ENCODE measurements around the gene ZNF343. TPM values are rescaled to one million over a fixed set of nuclear protein-coding genes. Genes with fewer than 3 reads are reported as not detected.

ZNF343 gene
- total and polyA plus RNA-seq, 10 of the 15 experiments (the other 5 are each of a cell fraction or from before 2014, with no cell fraction given) = 1.3 to 11.1 (median 9.0) TPM

- CTCF ChIA-PET = no interaction called here
- Histone ChIP-seq H3K9me3 (replicated peaks; ENCODE audit: control insufficient read depth, insufficient read depth, low read length) (no peaks in the 10 kb centered on the region), H2AFZ (ENCODE audit: control insufficient read depth, low read depth, low read length) (no peak overlapping the region), H3K27ac (ENCODE audit: control insufficient read depth, insufficient read depth) (no peak overlapping the region), H3K4me3 (no peak overlapping the region), H3K9ac (ENCODE audit: control insufficient read depth, insufficient read depth, low read length) (no peak overlapping the region), H4K20me1 (ENCODE audit: control insufficient read depth, insufficient read depth) (no peaks in the 10 kb centered on the region), H3K36me3 (ENCODE audit: control insufficient read depth in 2 of 2, insufficient read depth in 2 of 2, low read length in 1 of 2) (no peaks in the 10 kb centered on the region), H3K79me2 (ENCODE audit: control insufficient read depth, insufficient read depth, low read length) (no peaks in the 10 kb centered on the region), H3K4me1 (ENCODE audit: control insufficient read depth, insufficient read depth, low read length) (no peaks in the 10 kb centered on the region), H3K4me2 (ENCODE audit: control insufficient read depth, insufficient read depth) (no peak overlapping the region), H3K27me3 (replicated peaks in 1 of 2; ENCODE audit: control insufficient read depth in 2 of 2, insufficient read depth in 2 of 2, low read length in 1 of 2) (peaks cover 2 to 4% of the 10 kb centered on the region in 2 experiments; a peak in 3 of 4 replicates)
- POLR2A ChIA-PET = no interaction called here
- 41% methylated on average over 2 of the region's 2 CpGs for WGBS (ENCODE audit: insufficient coverage, insufficient replicate concordance, low lambda C conversion rate, missing lambda C conversion rate)
- in situ Hi-C loops (cut with MboI) (no loop called here), intact Hi-C loops (cut with micrococcal nuclease; ENCODE audit: unreplicated experiment) (no loop called here)
- FAIRE-seq (no peak), DNase-seq (ENCODE audit: low read depth, low spot score) (no peak), ATAC-seq (no peak)
- SMC1A ChIA-PET (ENCODE audit: uncharacterized antibody, unreplicated experiment) = no interaction called here
- RAD21 ChIA-PET (ENCODE audit: unreplicated experiment) = no interaction called here
- no TSS peak for BruUV-seq (replicated peaks)
- TF ChIP-seq, protein P1, sequence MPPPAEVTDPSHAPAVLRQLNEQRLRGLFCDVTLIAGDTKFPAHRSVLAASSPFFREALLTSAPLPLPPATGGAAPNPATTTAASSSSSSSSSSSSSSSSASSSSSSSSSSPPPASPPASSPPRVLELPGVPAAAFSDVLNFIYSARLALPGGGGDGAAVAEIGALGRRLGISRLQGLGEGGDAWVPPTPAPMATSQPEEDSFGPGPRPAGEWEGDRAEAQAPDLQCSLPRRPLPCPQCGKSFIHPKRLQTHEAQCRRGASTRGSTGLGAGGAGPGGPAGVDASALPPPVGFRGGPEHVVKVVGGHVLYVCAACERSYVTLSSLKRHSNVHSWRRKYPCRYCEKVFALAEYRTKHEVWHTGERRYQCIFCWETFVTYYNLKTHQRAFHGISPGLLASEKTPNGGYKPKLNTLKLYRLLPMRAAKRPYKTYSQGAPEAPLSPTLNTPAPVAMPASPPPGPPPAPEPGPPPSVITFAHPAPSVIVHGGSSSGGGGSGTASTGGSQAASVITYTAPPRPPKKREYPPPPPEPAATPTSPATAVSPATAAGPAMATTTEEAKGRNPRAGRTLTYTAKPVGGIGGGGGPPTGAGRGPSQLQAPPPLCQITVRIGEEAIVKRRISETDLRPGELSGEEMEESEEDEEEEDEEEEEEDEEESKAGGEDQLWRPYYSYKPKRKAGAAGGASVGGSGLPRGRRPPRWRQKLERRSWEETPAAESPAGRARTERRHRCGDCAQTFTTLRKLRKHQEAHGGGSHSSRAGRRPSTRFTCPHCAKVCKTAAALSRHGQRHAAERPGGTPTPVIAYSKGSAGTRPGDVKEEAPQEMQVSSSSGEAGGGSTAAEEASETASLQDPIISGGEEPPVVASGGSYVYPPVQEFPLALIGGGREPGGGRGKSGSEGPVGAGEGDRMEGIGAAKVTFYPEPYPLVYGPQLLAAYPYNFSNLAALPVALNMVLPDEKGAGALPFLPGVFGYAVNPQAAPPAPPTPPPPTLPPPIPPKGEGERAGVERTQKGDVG (CRISPR knock-in tag; IDR thresholded peaks at IDR 0.05) = no peak
- TF ChIP-seq EP300 (IDR thresholded peaks at IDR 0.05; ENCODE audit: borderline replicate concordance in 1 of 2, control insufficient read depth in 1 of 2, low read depth in 2 of 2, low read length in 2 of 2) (no peak), ZNF24 (IDR thresholded peaks at IDR 0.05) (no peak), E2F4 (IDR thresholded peaks at IDR 0.05; ENCODE audit: low read depth, low read length) (no peak), TCF3 (IDR thresholded peaks at IDR 0.05; ENCODE audit: borderline replicate concordance, insufficient read depth, low read depth, low read length) (no peak), MTA3 (IDR thresholded peaks at IDR 0.05; ENCODE audit: borderline replicate concordance, low read length) (no peak), TAF1 (IDR thresholded peaks at IDR 0.05; ENCODE audit: borderline replicate concordance, low read depth, low read length) (no peak), POU2F2 (IDR thresholded peaks at IDR 0.05; ENCODE audit: borderline replicate concordance, low read depth, low read length) (no peak), NFYB (IDR thresholded peaks at IDR 0.05; ENCODE audit: insufficient read depth, low read depth, low read length) (no peak), RAD21 (IDR thresholded peaks at IDR 0.05; ENCODE audit: insufficient read depth, low read depth, low read length) (no peak)
- TF ChIP-seq, protein P2, sequence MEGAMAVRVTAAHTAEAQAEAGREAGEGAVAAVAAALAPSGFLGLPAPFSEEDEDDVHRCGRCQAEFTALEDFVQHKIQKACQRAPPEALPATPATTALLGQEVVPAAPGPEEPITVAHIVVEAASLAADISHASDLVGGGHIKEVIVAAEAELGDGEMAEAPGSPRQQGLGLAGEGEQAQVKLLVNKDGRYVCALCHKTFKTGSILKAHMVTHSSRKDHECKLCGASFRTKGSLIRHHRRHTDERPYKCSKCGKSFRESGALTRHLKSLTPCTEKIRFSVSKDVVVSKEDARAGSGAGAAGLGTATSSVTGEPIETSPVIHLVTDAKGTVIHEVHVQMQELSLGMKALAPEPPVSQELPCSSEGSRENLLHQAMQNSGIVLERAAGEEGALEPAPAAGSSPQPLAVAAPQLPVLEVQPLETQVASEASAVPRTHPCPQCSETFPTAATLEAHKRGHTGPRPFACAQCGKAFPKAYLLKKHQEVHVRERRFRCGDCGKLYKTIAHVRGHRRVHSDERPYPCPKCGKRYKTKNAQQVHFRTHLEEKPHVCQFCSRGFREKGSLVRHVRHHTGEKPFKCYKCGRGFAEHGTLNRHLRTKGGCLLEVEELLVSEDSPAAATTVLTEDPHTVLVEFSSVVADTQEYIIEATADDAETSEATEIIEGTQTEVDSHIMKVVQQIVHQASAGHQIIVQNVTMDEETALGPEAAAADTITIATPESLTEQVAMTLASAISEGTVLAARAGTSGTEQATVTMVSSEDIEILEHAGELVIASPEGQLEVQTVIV (IDR thresholded peaks at IDR 0.05; ENCODE audit: borderline replicate concordance, partially characterized antibody) = no peak
Measured at GRCh38 chr20:2516399-2516798, 7.7 kb upstream of the ZNF343 start.
